Cerebellar cortex (tissue), 1 donor: ENCODE measurements around the gene MYOF.
"Not testable (repeated sequence)": the region's sequence is repeated elsewhere in the genome, so short reads cannot be mapped to it uniquely, and the experiment has no call there.

Experiments
- DNase-seq: peaks from one replicate; pipeline ENCODE4 v3.0.0-alpha.2; 2015; ENCODE audit warnings: low spot score

MYOF gene

GRCh38 chr10:93296151-93296550, 186.0 kb downstream of the MYOF start:
- DNase-seq = no peak

GRCh38 chr10:93293999-93294398, 188.1 kb downstream of the MYOF start:
- DNase-seq = no peak

- no peak for DNase-seq
These were observed 191.3 kb downstream of the MYOF start for GRCh38 chr10:93290661-93291354.

GRCh38 chr10:93288679-93289634, 193.2 kb downstream of the MYOF start:
- peak; percentile 66 for DNase-seq

GRCh38 chr10:93287775-93288174, 194.4 kb downstream of the MYOF start:
- no peak for DNase-seq

GRCh38 chr10:93284246-93284645, 197.9 kb downstream of the MYOF start:
- DNase-seq = not testable (repeated sequence)

- no peak for DNase-seq
These were observed 200.8 kb downstream of the MYOF start for GRCh38 chr10:93281367-93281720.

- DNase-seq = no peak
These were observed 201.3 kb downstream of the MYOF start for GRCh38 chr10:93280699-93281366.

GRCh38 chr10:93280121-93280698, 201.9 kb downstream of the MYOF start:
- DNase-seq = no peak

- DNase-seq = no peak
These were observed 204.8 kb downstream of the MYOF start for GRCh38 chr10:93277360-93277759.

GRCh38 chr10:93274419-93274818, 207.7 kb downstream of the MYOF start:
- DNase-seq = no peak

GRCh38 chr10:93272884-93273675, 209.1 kb downstream of the MYOF start:
- DNase-seq = no peak

- DNase-seq = no peak
These were observed 210.8 kb downstream of the MYOF start for GRCh38 chr10:93271347-93271746.

- DNase-seq = no peak
These were observed 212.9 kb downstream of the MYOF start for GRCh38 chr10:93269281-93269680.

GRCh38 chr10:93268021-93268420, 214.1 kb downstream of the MYOF start:
- no peak for DNase-seq

GRCh38 chr10:93267521-93267920, 214.6 kb downstream of the MYOF start:
- no peak for DNase-seq

- no peak for DNase-seq
These were observed 215.3 kb downstream of the MYOF start for GRCh38 chr10:93266858-93267257.

GRCh38 chr10:93261961-93262610, 220.0 kb downstream of the MYOF start:
- DNase-seq = no peak

GRCh38 chr10:93261089-93261488, 221.0 kb downstream of the MYOF start:
- no peak for DNase-seq

- no peak for DNase-seq
These were observed 223.0 kb downstream of the MYOF start for GRCh38 chr10:93259126-93259525.
